GM18499 (cell line): ENCODE measurements around the gene LYZL6.
"Not testable (repeated sequence)": the region's sequence is repeated elsewhere in the genome, so short reads cannot be mapped to it uniquely, and the experiment has no call there.

Experiments
- ATAC-seq: cut with Tn5 transposase; IDR thresholded peaks from one replicate; pipeline ENCODE4 v1.9.1; 2021; ENCODE audit warnings: moderate number of reproducible peaks; ENCODE audit not compliant: insufficient read depth, unreplicated experiment

LYZL6 gene

GRCh38 chr17:35948092-35948491 lies 4.6 kb upstream of the LYZL6 start:
- no peak for ATAC-seq

GRCh38 chr17:35947156-35947585 lies 3.7 kb upstream of the LYZL6 start:
- no peak for ATAC-seq

- no peak for ATAC-seq
Measured at GRCh38 chr17:35944151-35944550, 638 bp upstream of the LYZL6 start.

- no peak for ATAC-seq
Measured at GRCh38 chr17:35942588-35943186, 826 bp downstream of the LYZL6 start.

- ATAC-seq = not testable (repeated sequence)
Measured at GRCh38 chr17:35938492-35938891, 5.0 kb downstream of the LYZL6 start.

- ATAC-seq = no peak
Measured at GRCh38 chr17:35936063-35936462, 7.5 kb downstream of the LYZL6 start.

GRCh38 chr17:35934760-35935159 lies 8.8 kb downstream of the LYZL6 start:
- no peak for ATAC-seq

- ATAC-seq = no peak
Measured at GRCh38 chr17:35932586-35932985, 10.9 kb downstream of the LYZL6 start.

GRCh38 chr17:35931794-35932425 lies 11.6 kb downstream of the LYZL6 start:
- ATAC-seq = no peak

- ATAC-seq = no peak
Measured at GRCh38 chr17:35930211-35931065, 13.1 kb downstream of the LYZL6 start, which contains the start of gene RDM1. TSS of gene RDM1 (minus strand) at chr17:35930773. CDS start at chr17:35930727, 46 bp downstream.

- ATAC-seq = no peak
Measured at GRCh38 chr17:35927714-35928113, 15.8 kb downstream of the LYZL6 start.

GRCh38 chr17:35923609-35924114 lies 19.9 kb downstream of the LYZL6 start:
- ATAC-seq = no peak

GRCh38 chr17:35920229-35920628 lies 23.3 kb downstream of the LYZL6 start:
- ATAC-seq = no peak

GRCh38 chr17:35918665-35919064 lies 24.8 kb downstream of the LYZL6 start:
- no peak for ATAC-seq

GRCh38 chr17:35917519-35918213 lies 25.8 kb downstream of the LYZL6 start:
- ATAC-seq = no peak

- no peak for ATAC-seq
Measured at GRCh38 chr17:35915153-35915964, 28.2 kb downstream of the LYZL6 start.

- no peak for ATAC-seq
Measured at GRCh38 chr17:35914354-35914753, 29.2 kb downstream of the LYZL6 start.

GRCh38 chr17:35913609-35914008 lies 29.9 kb downstream of the LYZL6 start:
- ATAC-seq = no peak

GRCh38 chr17:35912942-35913341 lies 30.6 kb downstream of the LYZL6 start:
- no peak for ATAC-seq
